ENCODE data around the gene SPINK14.

GRCh38 chr5:148166550-148167283 is 1.6 kb upstream of the SPINK14 start:
- TF ChIP-seq CTCF (IDR thresholded peaks at IDR 0.05) (no peak), POLR2A (IDR thresholded peaks at IDR 0.05) (no peak)

Measured in lower leg skin (tissue), 3 donors.